Large intestine (tissue), 3 donors: Measurements from ENCODE around the gene STARD10. TPM values are rescaled to one million over a fixed set of nuclear protein-coding genes. Genes with fewer than 3 reads are reported as not detected.

Experiments
- DNase-seq, 2 donors: peaks; one replicate each; pipeline versions ENCODE4 v3.0.0 to v3.0.0-alpha.2; 2013
- H3K27ac ChIP-seq: one replicate; pipeline ENCODE4 v1.5.1; 2013; ENCODE audit warnings: low read length
- H3K27me3 ChIP-seq: 2 replicates; pipeline ENCODE4 v1.6.1; 2013; ENCODE audit warnings: low read length; ENCODE audit not compliant: control insufficient read depth, insufficient read depth
- H3K36me3 ChIP-seq: 2 replicates; pipeline ENCODE4 v1.6.1; 2013; ENCODE audit warnings: low read length; ENCODE audit not compliant: control insufficient read depth, insufficient read depth
- H3K4me1 ChIP-seq: one replicate; pipeline ENCODE4 v1.6.1; 2013; ENCODE audit warnings: low read length; ENCODE audit not compliant: control insufficient read depth, insufficient read depth
- H3K4me3 ChIP-seq: one replicate; pipeline ENCODE4 v1.5.1; 2013; ENCODE audit warnings: low read length
- H3K9me3 ChIP-seq: one replicate; pipeline ENCODE4 v1.6.1; 2013; ENCODE audit warnings: mild to moderate bottlenecking, low read depth, low read length, moderate library complexity; ENCODE audit not compliant: control insufficient read depth
- WGBS: methylation state at CpG from one replicate; pipeline ENCODE4 v1.1.5; 2013; ENCODE audit warnings: low lambda C conversion rate; ENCODE audit not compliant: insufficient coverage; 5-methylcytosine and 5-hydroxymethylcytosine counted together
- polyA plus RNA-seq: library from polyadenylated mRNA; unstranded; fragments of 120-200 nt; gene quantifications from one replicate; pipeline ENCODE4 v1.2.1, GENCODE V29; 2013

STARD10 gene
- polyA plus RNA-seq, 1 donor: 331 TPM

DNA sequence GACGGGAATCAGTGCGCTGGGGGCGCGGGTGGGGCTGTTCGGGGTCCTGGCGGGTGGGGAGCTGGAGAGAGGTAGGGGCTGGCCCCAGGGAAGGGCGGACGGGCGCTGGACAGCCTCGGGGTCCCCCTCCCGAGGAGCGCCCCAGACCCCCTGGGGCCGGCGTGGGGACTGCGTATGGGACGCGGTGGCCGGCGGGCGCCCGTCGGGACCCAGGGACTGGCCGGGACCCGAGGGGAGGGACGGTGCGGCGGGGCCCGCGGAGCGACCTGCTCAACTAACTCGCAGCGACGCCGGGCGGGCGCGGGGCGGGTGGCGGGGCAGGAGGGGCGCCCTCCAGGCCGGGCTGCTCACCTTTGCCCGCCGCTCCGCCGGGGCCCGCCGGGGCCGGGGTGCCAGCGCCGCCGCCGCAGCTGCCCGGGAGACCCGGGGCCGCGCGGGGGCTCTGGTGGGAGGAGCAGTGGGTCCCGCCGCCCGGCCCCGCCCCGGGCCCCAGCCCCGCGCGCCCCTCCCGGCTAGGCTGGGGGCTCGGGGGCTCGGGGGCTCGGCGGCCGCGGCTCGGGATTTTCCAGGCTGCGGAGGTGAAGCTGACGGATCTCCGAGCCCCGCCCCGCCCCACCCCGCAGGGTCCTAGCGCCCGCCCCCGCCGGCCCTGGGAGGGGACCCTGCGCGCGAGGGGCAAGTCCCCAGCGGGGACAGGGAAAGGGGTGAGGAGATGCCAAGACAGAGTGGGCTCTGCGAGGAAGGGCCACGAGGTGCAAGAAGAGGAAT lies 12.3 kb downstream of the STARD10 start:
- peak overlapping the region; percentile 82 for H3K4me3 ChIP-seq
- H3K36me3 ChIP-seq: peaks cover 20% of the 10 kb centered on the region
- peak in 1 of 2 donors; percentile 66 for DNase-seq
- peaks cover 69% of the 10 kb centered on the region for H3K4me1 ChIP-seq
- H3K27ac ChIP-seq: peak overlapping the region; percentile 91
- no peaks in the 10 kb centered on the region for H3K9me3 ChIP-seq
- WGBS: no CpG with 5 or more reads among the region's 89 CpGs
- no peaks in the 10 kb centered on the region for H3K27me3 ChIP-seq

DNA sequence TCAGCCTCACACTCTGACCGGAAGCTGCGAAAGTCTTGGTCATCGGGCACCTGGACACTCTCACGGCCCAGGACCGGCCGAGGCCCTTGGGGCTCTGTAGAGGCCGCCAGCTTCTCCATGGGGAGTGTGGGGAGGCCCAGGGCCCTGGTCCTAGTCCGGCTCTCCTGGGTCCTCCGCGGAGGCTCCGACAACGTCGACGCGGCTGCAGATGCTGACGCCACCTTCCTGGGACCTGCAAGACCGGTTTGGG lies 12.9 kb downstream of the STARD10 start:
- H3K9me3 ChIP-seq: no peaks in the 10 kb centered on the region
- no CpG with 5 or more reads among the region's 17 CpGs for WGBS
- H3K4me1 ChIP-seq: peaks cover 69% of the 10 kb centered on the region
- H3K27me3 ChIP-seq: no peaks in the 10 kb centered on the region
- H3K4me3 ChIP-seq: peak overlapping the region; percentile 82
- no peak for DNase-seq
- peak overlapping the region; percentile 86 for H3K27ac ChIP-seq
- peaks cover 21% of the 10 kb centered on the region for H3K36me3 ChIP-seq

DNA sequence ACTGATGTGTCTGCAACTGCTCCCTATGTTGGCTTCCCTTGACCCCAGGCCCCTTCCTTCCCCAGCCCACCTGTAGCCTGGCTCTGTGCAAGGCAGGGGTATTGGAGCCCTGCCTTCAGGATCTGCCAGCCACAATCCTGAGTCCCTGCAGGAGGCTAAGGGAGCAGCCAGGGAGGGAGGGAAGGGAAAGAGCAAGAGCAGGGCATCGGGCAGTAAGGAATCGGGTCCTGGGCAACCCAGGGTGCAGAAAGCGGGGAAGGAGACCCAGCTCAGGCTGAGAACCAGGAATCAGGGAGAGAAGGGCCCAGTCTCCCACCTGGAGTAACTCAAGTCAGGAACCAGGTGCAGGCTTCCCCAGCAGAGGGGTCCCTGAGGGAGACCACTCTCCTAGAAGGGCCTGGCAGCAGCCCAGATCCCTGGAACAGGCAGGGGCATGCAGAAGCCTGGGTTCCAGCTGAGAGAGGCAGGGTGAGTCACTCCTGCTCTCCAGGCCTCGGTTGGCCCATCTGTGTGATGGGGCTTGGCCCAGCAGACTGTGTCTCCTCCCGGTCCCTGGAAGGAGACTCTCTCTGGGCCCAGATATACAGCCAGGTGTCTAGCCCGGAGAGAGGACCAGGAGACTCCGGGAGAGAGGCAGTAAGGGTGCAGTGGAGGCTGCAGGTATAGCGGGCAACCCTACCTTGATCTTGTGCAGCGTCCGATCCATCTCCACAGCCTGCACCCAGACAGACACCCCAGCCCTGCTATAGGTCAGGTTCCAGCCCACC lies 13.4 kb downstream of the STARD10 start:
- no CpG with 5 or more reads among the region's 10 CpGs for WGBS
- Histone ChIP-seq H3K27me3 (no peaks in the 10 kb centered on the region), H3K36me3 (peaks cover 26% of the 10 kb centered on the region), H3K9me3 (no peaks in the 10 kb centered on the region), H3K4me1 (peaks cover 69% of the 10 kb centered on the region), H3K4me3 (peak overlapping the region; percentile 82), H3K27ac (peak overlapping the region; percentile 86)
- DNase-seq: peak in 1 of 2 donors; percentile 22

DNA sequence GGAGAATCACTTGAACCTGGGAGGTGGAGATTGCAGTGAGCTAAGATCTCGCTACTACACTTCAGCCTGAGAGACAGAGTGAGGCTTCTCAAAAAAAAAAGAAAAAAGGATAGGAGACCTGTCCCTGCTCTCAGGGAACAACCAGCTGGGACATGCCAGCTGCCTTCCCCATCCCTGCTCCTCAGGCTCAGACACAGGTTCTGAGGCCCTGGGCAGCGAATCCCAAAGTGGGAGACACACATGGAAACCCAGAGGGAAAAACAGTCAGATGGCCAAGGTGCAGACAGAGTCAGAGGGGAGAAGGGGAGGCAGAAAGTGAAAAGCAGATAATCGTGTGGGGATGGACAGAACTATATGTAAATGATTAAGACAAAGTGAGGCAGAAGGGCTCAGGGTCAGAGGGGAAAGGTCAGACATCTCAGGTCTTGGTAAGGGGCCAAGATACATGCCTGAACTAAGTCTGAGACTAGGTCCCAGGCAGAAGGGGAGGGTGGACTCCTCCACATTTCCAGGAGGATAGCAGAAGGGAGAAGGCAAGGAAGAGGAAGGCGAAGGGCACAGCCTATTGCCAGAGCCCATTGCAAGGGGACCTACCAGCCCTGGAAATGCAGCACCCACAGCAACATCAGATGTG lies 14.2 kb downstream of the STARD10 start:
- WGBS: 0% methylated on average over 1 of the region's 4 CpGs
- Histone ChIP-seq H3K4me1 (peaks cover 69% of the 10 kb centered on the region), H3K9me3 (no peaks in the 10 kb centered on the region), H3K27ac (peak overlapping the region; percentile 86), H3K27me3 (no peaks in the 10 kb centered on the region), H3K4me3 (peak overlapping the region; percentile 82), H3K36me3 (peaks cover 29% of the 10 kb centered on the region)
- DNase-seq: peak in 1 of 2 donors; percentile 23

DNA sequence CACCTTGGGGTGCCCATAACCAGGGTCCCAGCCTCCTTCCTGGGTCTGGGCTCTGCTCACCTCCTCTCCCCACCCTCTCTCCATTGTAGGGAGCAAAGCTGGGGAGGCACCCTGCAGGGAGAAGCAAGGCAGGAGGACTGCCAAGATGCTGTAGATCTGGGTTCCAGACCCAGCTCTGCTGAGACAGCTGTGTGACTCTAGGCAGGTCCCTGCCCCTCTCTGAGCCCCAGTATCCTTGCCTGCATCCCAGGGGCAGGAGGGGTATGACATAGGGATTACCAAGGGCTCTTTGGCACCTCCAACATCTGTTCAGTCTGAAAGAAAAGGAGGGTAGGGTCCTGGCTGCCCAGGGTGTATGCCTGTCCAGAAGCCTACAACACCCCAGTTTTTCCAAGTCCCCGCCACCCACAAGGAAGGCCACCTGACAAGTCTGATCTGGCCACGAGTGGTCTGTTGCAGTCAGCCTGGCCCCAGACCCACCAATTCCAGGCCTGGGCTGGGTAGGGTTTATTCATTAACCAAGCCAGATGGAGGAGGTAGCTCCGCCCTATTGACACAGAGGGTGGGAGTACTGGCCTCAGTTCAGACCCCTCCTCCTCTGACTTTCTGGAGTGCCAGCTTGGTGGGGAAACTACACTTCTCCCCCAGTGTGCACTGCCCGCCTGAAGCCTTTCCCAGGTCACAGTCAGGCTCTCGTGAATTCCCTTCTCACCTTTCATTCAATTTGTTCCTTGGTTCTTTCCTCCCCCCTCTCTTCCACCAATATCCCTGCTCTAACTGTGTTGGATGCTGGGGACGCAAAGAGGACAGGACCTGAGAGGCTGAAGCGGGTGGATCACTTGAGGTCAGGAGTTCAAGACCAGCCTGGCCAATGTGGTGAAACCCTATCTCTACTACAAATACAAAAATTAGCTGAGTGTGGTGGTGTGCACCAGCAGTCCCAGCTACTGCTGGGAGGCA lies 15.0 kb downstream of the STARD10 start:
- DNase-seq: peak; percentile 70 to 84
- peaks cover 69% of the 10 kb centered on the region for H3K4me1 ChIP-seq
- 0% methylated on average over 1 of the region's 7 CpGs for WGBS
- H3K27ac ChIP-seq: peak overlapping the region; percentile 86
- H3K36me3 ChIP-seq: peaks cover 34% of the 10 kb centered on the region
- no peaks in the 10 kb centered on the region for H3K27me3 ChIP-seq
- no peaks in the 10 kb centered on the region for H3K9me3 ChIP-seq
- H3K4me3 ChIP-seq: peak overlapping the region; percentile 82

DNA sequence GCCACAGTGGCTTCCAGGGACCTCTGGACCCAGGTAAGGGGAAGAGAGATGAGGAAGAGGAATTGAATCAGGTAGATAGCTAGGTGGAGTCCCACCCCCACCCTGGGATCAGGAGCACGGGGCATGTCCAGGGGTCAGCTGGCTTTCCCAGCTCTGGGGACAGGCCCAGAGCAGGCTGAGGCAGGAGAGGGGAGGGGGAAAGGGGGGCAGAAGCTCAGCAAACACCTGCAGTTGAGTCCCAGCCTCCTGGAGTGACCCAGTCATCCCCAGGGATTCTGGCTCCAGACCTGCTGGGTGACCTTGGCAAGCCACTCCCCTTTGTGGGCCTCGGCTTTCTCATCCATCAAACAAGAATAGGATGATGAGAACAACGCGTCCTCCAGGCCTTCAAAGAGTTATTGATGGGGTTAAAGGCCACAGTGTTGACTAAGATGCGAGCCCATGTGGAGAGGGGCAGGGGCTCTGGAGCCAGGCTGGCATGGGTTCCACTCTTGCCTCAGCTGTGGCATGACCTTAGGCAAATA lies 16.0 kb downstream of the STARD10 start:
- H3K27ac ChIP-seq: peak overlapping the region; percentile 86
- H3K36me3 ChIP-seq: peaks cover 43% of the 10 kb centered on the region
- WGBS: no CpG with 5 or more reads among the region's 5 CpGs
- no peaks in the 10 kb centered on the region for H3K27me3 ChIP-seq
- H3K4me3 ChIP-seq: no peak overlapping the region
- no peaks in the 10 kb centered on the region for H3K9me3 ChIP-seq
- H3K4me1 ChIP-seq: peaks cover 69% of the 10 kb centered on the region
- DNase-seq: peak in 1 of 2 donors; percentile 54

DNA sequence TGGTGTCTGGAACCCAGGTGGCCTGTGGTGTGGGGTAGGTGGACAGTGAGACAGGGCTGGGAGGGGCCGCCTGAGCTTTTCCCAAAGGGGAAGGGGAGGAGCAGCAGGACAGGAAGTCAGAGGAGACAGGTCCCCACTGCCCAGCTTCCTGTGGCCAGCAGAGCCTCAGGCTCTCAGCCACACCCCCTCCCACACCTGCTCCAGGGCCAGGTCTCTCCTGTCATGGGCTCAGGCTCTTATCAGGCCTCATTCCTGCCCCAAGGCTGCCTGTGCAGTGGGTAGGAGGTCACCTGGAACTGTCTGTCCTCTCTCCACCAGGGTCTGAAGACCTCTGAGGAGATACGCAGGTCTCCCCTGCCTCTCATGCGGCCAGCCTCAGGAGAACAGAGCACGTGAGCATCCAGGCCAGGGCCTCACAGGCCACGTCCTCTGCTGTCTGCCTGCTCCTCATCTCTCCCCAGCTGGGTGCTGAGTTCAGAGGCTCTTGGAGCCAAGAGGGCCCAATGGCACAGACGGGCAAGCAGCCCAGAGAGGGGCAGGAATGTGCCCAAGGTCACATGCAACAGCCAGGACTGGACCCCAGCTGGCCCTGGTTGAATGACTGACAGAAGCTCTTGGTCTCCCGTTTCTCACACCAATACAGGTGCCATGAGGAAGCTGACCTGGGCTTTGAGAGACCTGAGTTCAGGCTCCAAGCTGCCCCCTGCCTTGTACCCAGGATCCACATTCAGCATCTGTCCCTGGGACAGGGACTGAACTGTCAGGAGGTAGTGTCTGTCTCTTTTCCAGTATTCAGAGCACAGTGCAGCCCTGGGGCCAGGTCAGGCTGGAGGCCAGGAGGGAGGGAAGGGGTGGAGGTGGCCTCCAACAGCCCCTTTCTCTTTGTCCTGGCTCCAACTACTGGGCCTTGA lies 16.7 kb downstream of the STARD10 start:
- H3K4me3 ChIP-seq: no peak overlapping the region
- no peaks in the 10 kb centered on the region for H3K9me3 ChIP-seq
- WGBS: no CpG with 5 or more reads among the region's 7 CpGs
- H3K4me1 ChIP-seq: peaks cover 69% of the 10 kb centered on the region
- H3K36me3 ChIP-seq: peaks cover 50% of the 10 kb centered on the region
- no peaks in the 10 kb centered on the region for H3K27me3 ChIP-seq
- H3K27ac ChIP-seq: peak overlapping the region; percentile 86
- DNase-seq: peak in 1 of 2 donors; percentile 70

DNA sequence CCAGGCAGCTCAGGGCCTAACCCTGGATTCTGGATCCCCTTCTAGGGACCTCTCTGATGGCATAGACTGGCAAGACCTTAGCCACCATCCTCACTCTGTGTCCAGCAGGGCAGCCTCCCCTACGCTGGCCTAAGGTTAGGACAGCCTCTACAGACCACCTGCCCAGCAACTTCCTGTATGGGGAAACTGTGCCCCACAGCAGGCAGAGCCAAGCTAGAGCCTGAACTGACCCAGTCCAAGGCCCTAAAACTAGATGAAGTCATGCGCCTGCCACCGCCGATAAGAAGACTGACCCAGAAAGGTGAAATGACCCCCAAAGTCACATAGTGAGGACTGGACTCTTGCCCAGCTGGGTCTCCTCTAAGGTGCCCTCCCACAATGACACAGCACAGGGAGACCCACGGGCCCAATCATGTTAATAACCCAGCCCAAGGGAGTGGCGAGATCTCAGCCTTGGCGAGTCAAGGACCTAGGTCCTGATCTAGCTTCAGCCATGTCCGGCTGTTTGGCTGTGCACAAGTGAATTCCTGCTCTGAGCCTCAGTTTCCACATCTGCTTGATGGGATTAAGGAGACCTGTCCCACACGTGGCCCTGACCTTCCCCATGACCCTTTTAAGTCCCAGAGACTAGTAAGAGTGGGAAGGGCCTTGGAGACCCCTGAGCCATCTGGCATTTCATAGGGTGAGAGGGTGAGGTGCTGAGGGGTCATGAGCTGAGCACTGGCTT lies 17.6 kb downstream of the STARD10 start:
- no peak overlapping the region for H3K4me3 ChIP-seq
- H3K36me3 ChIP-seq: peaks cover 58% of the 10 kb centered on the region
- peak; percentile 81 to 82 for DNase-seq
- no peaks in the 10 kb centered on the region for H3K9me3 ChIP-seq
- no CpG with 5 or more reads among the region's 9 CpGs for WGBS
- H3K27ac ChIP-seq: peak overlapping the region; percentile 86
- H3K4me1 ChIP-seq: peaks cover 76% of the 10 kb centered on the region
- H3K27me3 ChIP-seq: no peaks in the 10 kb centered on the region
